Measurements from ENCODE around the gene IPO13.

DNA sequence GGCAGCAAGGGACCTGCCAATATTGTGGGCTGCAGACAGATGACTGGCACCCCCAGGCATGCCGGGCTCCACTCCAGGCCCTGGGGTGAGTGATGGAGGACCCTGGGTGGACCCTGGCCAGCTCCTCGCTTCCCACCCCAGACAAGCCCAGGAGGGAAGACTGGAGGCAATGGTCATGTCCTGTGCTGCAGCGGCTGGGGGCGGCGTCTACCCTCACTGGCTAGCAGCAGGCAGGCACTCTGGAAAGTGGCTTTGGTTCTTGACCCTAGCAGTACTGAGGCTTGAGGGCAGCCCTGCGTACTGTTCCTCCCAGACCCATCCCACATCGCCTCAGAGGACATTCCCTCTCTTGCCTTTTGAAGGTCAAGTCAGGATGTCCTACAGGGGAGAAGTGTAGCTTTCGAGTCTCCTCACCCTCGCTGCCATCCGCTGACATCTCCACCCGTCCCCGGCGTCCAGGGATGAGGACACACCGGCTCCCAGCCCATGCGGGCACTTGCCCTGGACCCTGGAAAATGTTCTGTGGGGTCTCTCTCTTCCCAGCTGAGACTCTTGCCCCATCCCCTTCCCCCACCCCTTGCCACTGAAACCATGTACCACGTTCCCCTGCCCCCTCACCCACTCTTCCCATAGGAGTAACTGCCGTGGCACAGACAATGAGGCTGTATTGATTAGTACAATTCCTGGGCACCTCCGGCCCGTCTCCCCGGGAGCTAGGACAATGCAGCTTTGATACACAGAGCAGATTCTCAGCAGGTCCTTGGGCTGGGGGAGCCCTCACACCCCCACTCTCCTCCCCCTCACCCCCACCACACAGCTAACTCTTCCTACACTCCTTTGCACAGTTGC lies 69.5 kb downstream of the IPO13 start:
- TF ChIP-seq CTCF (IDR thresholded peaks at IDR 0.05): no peak
- no peak for TF ChIP-seq POLR2A (IDR thresholded peaks at IDR 0.05)
